KMS-11 (cell line): ENCODE data around the gene GPR27.

Experiments used
- H2AFZ ChIP-seq: fragments of 200-600 bp; sonication (generic); 2 replicates; pipeline ENCODE4 v1.6.1; 2016; ENCODE audit warnings: antibody characterized with exemption, mixed run types, low read depth
- H3K27ac ChIP-seq: fragments of 200-600 bp; sonication (generic); 2 replicates; pipeline ENCODE4 v1.6.1; 2016; ENCODE audit warnings: mild to moderate bottlenecking, mixed run types
- H3K27me3 ChIP-seq: fragments of 200-600 bp; sonication (generic); 2 replicates; pipeline ENCODE4 v1.6.1; 2017; ENCODE audit warnings: mild to moderate bottlenecking, low read depth, mixed run types, moderate library complexity; ENCODE audit not compliant: insufficient read depth
- H3K36me3 ChIP-seq: fragments of 200-600 bp; sonication (generic); 2 replicates; pipeline ENCODE4 v1.6.1; 2017; ENCODE audit warnings: mild to moderate bottlenecking, mixed run types; ENCODE audit not compliant: insufficient read depth
- H3K4me1 ChIP-seq: fragments of 200-600 bp; sonication (generic); 2 replicates; pipeline ENCODE4 v1.6.1; 2016; ENCODE audit warnings: mild to moderate bottlenecking, low read depth, mixed run types; ENCODE audit not compliant: poor library complexity, severe bottlenecking
- H3K4me2 ChIP-seq: fragments of 200-600 bp; sonication (generic); 2 replicates; pipeline ENCODE4 v1.7.0; 2016; ENCODE audit warnings: mild to moderate bottlenecking, mixed run types
- H3K4me3 ChIP-seq: fragments of 200-600 bp; sonication (generic); IDR thresholded peaks from 2 replicates; pipeline ENCODE4 v1.6.1; 2017; ENCODE audit warnings: low read depth, low read length, mixed read lengths; ENCODE audit not compliant: insufficient read depth
- H3K79me2 ChIP-seq: fragments of 200-600 bp; sonication (generic); 2 replicates; pipeline ENCODE4 v1.6.1; 2016; ENCODE audit warnings: low read depth, mixed run types; ENCODE audit not compliant: insufficient read depth
- H3K9ac ChIP-seq: fragments of 200-600 bp; sonication (generic); 2 replicates; pipeline ENCODE4 v1.6.1; 2016; ENCODE audit warnings: mild to moderate bottlenecking, mixed run types
- H4K20me1 ChIP-seq: fragments of 200-600 bp; sonication (generic); 2 replicates; pipeline ENCODE4 v1.6.1; 2016; ENCODE audit warnings: mild to moderate bottlenecking, mixed run types; ENCODE audit not compliant: insufficient read depth
- CTCF ChIP-seq: fragments of 200-600 bp; sonication (generic); conservative IDR thresholded peaks from 2 replicates; pipeline ENCODE4 v1.6.1; 2017; ENCODE audit warnings: low read depth, mild to moderate bottlenecking, antibody characterized with exemption, low read length, moderate library complexity, mixed read lengths

GPR27 gene

GRCh38 chr3:71722693-71723092 is 31.0 kb upstream of the GPR27 start:
- no peak for TF ChIP-seq CTCF
- Histone ChIP-seq H3K4me3 (no peak overlapping the region), H2AFZ (no peak overlapping the region), H4K20me1 (no peaks in the 10 kb centered on the region), H3K9ac (no peak overlapping the region), H3K27ac (no peak overlapping the region), H3K79me2 (no peaks in the 10 kb centered on the region), H3K4me1 (peaks cover 12% of the 10 kb centered on the region), H3K4me2 (peak overlapping the region; percentile 83; the same call in 1 of the 2 replicates), H3K27me3 (no peaks in the 10 kb centered on the region), H3K36me3 (no peaks in the 10 kb centered on the region)

DNA sequence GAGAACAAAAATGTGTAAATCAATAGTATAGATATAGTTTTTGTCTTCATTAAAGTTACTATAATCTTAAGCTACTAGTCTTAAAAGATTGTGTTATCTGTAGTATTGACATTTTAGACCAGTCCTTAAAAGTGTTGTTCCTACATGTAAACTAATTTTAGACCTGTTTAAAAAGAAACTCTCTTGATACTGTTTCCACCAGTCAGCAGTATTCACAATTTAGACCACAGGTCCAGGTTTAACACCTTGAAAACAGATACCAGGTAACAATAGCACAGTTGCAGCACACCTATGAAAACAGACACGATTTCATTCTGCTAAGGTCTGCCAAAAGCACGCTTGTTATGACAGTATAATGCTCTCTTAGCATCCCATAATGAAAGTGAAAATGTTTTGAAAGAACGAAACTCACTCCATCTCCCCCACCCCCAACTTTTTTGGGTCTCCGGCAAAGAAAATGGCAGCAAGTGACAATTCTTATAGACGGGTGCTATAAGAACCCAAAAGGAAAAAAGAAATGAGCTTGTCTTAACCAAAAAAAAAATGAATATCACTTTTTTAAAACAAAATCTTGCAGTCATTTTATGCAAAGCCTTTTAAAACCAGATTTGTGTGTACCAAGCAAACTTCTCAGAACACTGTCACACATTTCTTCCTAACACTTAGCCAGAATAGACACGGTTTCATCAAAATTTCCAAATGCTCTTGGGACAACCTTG is 30.0 kb upstream of the GPR27 start:
- peak overlapping the region; percentile 83 for H3K4me2 ChIP-seq
- no peaks in the 10 kb centered on the region for H3K27me3 ChIP-seq
- no peaks in the 10 kb centered on the region for H3K79me2 ChIP-seq
- peak overlapping the region; percentile 57; the same call in 1 of the 2 replicates for H2AFZ ChIP-seq
- H4K20me1 ChIP-seq: no peaks in the 10 kb centered on the region
- no peaks in the 10 kb centered on the region for H3K36me3 ChIP-seq
- H3K4me3 ChIP-seq: peak overlapping the region; percentile 17
- H3K9ac ChIP-seq: no peak overlapping the region
- H3K27ac ChIP-seq: no peak overlapping the region
- H3K4me1 ChIP-seq: peaks cover 12% of the 10 kb centered on the region
- no peak for TF ChIP-seq CTCF

- Histone ChIP-seq H3K27me3 (no peaks in the 10 kb centered on the region), H3K9ac (no peak overlapping the region), H3K27ac (no peak overlapping the region), H3K4me3 (peak overlapping the region; percentile 17), H3K4me2 (peak overlapping the region; percentile 83), H3K4me1 (peaks cover 12% of the 10 kb centered on the region), H2AFZ (peak overlapping the region; percentile 57; the same call in 1 of the 2 replicates), H4K20me1 (no peaks in the 10 kb centered on the region), H3K79me2 (no peaks in the 10 kb centered on the region), H3K36me3 (no peaks in the 10 kb centered on the region)
- TF ChIP-seq CTCF: no peak
Observed at GRCh38 chr3:71724171-71724453, 29.5 kb upstream of the GPR27 start.

DNA sequence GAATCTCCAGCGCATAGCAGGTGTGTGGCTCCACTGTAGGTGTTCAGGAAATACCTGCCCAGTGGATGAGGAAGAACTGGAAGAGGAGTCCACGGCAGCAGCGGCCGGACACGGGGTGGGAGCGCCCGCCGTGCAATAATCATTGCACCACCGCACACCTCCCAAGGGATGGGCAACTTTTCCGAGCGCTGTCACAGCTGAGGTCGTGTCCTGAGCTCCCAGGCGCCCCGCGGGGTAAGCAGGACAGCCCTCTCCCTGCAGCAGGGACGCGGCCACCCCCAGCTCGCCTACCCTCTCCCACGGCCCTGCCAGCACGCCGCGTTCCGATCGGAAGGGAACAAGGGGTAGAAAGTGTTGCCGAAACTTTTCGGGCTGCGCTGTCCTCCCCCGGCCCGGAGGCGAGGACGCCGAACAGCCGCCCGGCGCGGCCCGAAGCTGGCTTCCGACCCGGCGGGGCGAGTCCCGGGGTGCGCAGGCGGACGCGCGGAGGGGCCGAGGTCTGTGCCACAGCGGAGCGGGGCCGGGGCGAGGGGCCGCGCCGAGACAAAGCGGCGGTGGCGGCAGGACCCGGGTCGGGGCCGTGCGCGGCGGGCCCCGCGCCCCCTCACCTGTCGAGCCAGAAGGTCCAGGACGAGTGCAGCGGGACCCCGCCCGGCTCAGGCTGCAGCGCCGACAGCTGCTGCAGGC is 28.9 kb upstream of the GPR27 start:
- Histone ChIP-seq H3K79me2 (no peaks in the 10 kb centered on the region), H4K20me1 (no peaks in the 10 kb centered on the region), H3K27me3 (no peaks in the 10 kb centered on the region), H3K4me2 (peak overlapping the region; percentile 83), H3K4me3 (peak overlapping the region; percentile 17), H3K4me1 (peaks cover 12% of the 10 kb centered on the region), H2AFZ (peak overlapping the region; percentile 57), H3K36me3 (no peaks in the 10 kb centered on the region), H3K9ac (no peak overlapping the region; the same call in 1 of the 2 replicates), H3K27ac (no peak overlapping the region)
- TF ChIP-seq CTCF: no peak
